GM21526 (cell line): ENCODE results near the gene HNRNPDL.
A peak's percentile ranks its signal among the peaks of the same experiment; 100 is the strongest.
"Not testable (repeated sequence)": the region's sequence is repeated elsewhere in the genome, so short reads cannot be mapped to it uniquely, and the experiment has no call there.

Experiments
- ATAC-seq: cut with Tn5 transposase; IDR thresholded peaks from one replicate; pipeline ENCODE4 v1.9.1; 2021; ENCODE audit warnings: moderate library complexity; ENCODE audit not compliant: unreplicated experiment, low FRiP score

The HNRNPDL gene

DNA sequence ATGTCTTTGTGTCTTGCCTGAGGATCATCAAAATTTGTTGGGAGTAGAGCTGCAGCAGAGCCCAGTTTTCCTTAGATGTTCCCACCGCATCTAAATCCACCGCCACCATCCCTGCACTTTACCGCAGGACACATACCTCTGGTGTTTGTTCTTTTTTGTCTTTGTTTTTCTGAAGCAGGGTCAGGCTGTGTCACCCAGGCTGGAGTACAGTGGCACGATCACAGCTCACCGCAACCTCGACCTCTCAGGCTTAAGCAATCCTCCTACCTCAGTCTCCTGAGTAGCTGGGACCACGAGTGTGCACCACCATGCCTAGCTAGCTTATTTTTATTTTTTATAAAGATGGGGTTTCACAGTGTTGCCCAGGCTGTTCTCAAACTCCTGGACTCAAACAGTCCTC lies 4.7 kb upstream of the HNRNPDL start:
- no peak for ATAC-seq

DNA sequence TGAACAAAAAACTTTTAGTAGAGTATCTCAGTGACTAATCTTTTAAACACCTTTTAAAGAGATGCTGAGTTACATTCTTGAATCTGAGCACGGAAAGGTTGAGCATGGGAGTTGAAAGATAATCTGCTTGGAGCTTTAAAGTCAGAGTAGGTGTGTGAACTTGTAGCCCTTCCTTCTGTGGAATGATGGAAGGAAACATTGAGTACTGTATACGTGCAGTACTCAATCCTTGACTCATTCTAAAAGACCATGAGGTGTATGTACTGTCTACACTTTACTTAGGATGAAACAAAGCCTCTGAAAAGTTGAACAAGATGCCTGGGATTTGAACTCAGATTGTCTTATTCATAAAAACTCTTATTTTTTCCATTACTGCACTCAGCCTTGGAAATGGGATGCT lies 3.5 kb upstream of the HNRNPDL start:
- ATAC-seq, result no peak

DNA sequence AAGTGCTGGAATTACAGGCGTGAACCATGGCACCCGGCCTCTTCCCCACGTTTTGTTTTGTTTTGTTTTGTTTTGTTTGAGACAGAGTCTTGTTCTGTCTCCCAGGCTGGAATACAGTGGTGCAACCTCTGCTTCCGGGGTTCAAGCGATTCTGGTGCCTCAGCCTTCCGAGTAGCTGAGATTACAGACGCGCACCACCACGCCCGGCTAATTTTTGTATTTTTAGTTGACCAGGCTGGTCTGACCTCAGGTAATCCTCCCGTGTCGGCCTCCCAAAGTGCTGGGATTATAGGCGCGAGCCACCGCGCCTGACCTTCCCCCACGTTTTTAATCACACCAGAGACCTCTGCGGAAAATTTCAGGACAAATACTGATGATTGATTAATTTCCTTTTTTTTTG lies 2.3 kb upstream of the HNRNPDL start:
- no peak for ATAC-seq

DNA sequence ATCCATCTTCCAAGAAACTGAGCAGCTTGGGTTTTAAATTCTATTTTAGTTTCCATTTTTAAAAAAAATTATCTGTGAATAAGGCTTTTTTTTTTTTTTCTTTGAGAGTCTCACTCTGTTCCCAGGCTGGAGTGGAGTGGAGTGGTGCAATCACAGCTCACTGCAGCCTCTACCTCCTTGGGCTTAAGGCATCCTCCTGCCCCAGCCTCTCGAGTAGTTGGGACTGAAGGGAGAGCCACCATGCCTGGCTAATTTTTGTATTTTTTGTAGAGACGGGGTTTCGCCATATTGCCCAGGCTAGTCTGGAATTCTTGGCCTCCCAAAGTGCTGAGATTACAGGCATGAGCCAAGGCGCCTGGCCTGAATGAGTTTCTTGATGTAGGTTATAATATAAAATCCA lies 1.6 kb upstream of the HNRNPDL start:
- ATAC-seq, result no peak

DNA sequence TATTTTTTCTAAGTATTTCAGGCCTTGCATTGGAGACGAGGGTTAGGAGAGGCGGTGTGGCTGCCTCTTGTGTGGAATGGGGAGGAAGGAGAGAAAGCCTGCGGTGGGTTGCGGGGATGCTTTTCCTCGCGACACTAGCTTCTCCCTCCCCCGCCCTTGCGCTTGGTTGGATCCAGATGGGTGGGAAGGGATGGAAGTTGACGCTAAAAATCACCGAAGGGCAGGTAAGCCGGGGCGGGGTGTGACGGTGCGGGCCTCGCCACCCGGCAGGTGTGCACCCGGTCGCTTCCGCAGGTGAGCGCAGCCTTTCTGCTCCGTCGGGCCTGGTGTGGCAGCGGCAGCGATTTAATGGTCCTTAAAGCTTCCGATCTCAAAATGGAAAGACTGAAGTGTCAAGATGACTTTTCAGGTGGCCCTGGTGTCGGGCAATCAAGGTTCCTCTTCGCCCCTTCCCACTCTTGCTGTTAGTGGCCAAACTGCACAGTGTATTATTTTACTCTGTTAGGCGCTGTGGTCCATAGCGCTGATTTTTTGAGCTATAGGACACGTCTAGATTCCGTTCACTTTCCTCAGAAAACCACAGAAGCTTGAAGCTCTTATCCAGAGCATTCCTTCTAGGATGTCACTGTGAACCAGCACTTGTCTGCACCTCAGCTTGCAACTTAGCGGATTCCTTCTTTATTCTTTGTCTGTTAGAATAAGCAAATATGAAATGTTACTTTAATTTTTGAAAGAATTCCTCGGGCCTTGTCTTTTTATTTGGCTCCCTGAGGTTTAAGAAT lies 893 bp upstream of the HNRNPDL start:
- peak; percentile 1 for ATAC-seq

DNA sequence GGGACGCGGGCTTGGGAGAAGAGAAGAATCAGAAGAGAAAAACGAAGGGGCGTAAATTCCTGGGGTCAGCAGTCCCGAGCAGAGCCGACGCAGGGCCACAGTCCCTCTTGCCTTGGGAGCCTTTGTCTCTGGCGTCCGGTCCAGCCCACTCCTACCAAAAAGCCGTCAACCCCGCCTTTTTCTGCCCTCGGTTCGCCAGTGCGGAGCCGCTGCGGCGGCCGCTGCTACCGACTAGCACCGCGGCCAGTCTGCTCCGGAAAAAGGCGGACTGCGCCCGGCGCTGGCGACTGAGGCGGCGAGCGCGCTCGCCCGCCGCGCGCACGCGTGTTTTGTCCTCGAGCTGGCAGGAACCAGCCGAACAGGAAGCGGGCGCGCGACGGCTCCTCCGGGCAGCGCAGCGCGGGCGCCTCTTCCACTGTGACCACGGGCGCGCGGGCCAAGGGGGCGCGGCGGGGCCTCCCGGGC lies 502 bp downstream of the HNRNPDL start:
- ATAC-seq, result no peak

DNA sequence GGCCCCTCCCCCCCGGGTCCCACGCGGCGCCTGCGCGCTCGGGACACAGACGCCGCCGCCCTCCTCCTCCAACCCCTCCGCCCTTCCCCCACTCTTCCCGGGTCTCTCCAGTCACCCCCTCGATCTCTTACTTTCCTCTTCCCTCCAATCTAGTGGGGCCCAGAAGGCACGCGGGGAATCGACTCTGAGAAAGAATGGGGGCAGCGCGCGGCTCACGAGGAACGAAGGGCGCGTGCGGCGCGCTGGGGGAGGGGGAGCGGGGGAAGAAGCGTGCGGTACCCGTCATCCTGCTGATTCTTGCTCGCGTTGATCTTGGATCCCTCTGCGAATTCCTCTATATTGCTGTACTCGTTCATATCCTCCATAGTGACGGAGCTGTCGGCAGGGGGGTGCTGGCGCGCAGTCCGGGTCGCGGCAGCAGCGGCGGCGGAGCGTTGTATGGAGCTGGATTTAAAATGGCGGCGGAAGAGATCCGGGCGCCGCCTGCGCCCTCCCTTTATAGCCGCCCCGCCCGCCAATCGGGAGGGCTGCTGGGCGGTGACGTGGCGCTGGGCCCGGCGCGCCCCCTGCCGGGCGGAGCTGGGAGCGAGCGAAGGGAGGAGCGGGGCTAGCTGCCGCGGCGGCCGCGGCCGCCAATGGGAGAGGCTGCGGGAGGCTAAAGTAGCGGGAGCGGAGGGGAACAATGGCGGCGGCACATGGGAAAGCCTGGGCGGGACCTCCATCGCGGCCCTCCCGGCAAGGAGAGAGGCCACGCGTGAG lies 1.1 kb downstream of the HNRNPDL start:
- peak; percentile 51 for ATAC-seq

DNA sequence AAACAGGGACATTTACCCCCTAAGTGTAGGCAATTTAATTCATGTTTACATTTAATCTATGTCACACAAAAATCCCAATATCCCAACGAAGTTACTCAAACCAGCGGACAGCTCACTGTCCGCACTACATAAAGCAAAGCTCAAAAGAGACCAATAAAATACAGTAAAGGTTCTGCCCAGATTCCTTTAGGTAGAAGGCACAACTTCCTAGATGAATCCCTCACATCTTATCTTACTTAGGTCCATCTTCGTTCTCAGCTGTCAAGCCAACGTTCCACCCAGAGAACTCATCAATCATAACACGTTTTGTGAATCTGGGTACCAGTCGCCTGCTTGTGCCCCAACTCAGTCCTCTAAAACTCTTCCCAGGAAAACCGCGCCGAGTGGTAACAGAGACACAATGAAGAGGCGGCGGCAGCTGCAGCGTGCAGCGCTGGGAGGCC lies 1.7 kb downstream of the HNRNPDL start:
- no peak for ATAC-seq

DNA sequence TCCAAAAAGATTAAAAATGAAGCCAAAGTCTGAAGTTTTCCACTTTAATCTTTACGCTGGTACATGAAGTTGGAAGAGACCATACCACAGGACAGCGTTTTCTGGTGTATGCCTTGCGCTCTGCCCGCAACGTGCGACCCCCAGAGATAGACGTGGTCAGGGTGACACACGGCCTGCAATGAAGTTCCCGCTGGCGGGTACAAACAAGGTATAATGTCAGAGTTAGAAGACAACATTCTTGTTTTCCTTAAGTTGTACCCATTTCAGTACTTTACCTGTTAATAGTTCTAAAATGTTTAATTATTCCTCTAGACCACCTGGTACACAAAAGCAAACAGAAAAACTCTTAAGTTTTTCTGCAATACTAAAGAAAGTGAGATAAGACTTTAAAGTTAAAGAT lies 4.8 kb downstream of the HNRNPDL start:
- ATAC-seq, result no peak

DNA sequence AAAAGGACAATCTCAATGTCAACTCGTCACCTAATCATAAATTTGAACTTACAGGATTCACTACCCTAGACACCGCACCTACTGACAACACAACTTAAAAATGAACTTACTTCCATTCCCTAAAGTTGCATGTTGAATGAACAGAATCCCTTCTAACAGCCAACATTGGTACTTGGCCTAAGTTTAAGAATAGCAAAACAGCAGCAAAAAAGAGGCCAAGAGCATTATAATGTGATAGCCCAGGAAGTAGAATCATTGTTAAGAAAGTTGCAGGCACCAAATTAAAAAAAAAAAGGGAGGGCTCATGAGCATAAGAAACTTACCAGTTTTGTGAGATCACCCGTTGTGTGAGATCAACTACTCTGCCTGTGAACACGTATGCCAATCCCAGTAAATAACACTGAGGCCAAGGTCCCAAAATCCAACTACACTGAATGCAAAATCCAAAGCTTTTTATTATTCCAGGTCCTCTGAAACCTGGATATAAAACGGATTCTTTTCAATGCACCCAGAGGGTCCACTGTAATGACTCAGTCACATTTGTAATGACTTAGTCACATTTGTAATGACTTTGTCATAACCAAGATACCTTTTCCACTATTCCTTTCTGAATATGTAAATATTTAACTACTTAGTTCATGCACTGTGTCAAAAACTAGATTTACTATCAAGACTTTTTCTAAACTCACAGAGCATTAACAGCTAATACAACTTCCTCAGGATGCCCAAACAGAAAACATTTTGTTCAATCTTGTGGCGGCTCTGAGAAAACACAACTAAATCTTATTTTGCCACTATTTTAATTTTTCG lies 6.8 kb downstream of the HNRNPDL start:
- no peak for ATAC-seq

DNA sequence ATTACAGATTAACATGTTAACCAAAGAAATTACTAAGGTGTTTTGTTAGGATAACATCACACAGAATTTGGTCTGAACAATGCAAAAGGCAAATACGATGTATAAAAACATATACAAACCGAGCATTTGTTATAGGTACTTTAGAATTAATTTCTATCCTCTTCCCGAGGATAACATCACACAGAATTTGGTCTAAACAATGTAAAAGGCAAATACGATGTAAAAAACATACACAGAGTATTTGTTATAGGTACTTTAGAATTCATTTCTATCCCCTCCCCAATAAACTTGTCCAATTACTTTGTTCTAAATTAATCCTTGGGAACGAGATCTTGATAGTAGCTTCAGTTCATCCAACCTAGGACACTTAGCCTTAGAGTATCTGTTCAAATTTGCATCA lies 7.6 kb downstream of the HNRNPDL start:
- no peak for ATAC-seq

DNA sequence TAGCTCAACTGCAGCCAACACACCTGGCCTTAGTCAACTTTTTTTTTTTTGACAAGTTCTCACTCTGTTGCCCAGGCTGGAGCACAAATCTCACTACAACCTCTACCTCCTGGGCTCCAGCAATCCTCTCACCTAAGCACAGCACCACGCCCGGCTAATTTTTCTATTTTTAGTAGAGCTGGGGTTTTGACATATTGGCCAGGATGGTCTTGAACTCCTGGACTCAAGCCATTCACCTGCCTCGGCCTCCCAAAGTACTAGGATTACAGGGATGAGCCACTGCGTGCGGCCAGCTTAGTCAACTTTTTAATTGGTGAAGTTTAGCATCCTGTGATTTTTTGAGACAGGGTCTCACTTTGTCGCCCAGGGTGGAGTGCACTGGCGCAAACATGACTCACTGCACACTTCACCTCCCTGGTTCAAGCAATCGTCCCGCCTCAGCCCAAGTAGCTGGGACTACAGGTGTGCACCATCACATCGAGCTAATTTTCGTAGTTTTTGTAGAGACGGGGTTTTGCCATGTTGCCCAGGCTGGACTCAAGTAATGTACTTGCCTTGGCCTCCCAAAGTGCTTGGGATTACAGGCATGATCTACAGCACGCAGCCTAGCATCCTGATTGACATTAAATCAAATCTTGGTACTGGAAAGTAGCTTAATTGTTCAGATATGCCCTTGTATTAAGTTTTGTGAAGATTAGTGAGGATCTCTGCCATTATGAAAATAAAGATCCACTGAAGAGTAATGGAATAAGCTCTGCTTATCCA lies 8.3 kb downstream of the HNRNPDL start:
- no peak for ATAC-seq

DNA sequence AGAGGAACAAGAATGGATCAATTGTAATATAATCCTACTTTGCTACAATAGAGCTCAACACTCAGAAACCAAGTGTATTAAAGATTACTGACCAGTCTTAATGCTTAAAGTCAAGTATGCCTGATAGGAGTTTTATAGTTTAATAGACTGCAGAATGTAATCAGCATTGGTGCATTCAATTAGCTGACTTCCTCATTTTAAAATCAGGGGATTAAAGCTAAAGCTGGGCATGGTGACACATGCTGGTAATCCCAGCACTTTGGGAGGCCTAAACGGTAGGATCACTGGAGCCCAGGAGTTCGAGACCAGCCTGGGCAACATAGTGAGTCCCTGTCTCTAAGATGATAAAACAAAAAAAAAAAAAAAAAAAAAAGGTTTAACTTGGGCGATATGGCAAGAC lies 10.8 kb downstream of the HNRNPDL start:
- no peak for ATAC-seq

DNA sequence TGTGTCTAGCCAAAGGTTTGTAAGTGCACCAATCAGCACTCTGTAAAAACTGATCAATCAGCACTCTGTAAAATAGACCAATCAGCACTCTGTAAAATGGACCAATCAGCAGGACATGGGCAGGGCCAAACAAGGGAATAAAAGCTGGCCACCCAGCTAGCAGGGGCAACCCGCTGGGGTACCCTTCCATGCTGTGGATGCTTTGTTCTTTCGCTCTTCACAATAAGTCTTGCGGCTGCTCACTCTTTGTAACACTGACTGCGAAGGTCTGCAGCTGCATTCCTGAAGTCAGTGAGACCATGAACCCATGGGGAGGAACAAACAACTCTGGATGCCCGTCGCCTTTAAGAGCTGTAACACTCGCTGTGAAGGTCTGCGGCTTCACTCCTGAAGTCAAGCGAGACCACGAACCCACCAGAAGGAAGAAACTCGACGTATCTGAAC lies 14.3 kb downstream of the HNRNPDL start:
- ATAC-seq, result no peak

DNA sequence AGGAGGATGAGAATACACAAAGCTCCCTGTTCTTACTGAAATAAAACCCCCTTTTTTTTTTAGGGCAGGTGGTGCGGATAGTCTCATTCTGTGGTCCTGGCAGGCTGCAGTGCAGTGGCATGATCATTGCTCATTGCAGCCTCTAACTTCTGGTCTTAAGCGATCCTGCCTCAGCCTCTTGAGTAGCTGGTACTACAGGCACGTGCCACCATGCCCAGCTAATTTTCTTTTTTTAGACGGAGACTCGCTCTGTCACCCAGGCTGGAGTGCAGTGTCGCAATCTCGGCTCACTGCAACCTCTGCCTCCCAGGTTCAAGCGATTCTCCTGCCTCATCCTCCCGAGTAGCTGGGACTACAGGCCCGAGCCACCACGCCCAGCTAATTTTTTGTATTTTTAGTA lies 15.2 kb downstream of the HNRNPDL start:
- ATAC-seq, result not testable (repeated sequence)

DNA sequence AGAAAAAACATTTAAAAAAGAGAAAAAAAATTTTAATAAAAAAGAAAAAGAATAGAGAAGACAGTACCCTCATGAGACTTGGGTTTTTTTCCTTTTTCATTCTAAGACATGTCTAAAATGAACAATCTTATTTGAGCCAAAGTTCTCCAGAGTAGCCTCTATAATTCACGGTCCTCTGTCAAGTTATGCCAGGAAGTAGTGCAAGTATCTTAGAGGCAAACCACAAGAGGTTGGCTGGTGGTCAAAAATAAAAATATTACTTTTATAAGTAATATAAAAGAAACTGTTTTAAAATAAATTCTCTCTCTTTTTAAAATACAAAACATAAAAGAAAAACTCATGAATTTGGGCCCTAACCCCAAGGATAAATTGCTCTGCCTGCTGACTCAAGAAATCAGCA lies 26.5 kb downstream of the HNRNPDL start:
- ATAC-seq, result no peak

DNA sequence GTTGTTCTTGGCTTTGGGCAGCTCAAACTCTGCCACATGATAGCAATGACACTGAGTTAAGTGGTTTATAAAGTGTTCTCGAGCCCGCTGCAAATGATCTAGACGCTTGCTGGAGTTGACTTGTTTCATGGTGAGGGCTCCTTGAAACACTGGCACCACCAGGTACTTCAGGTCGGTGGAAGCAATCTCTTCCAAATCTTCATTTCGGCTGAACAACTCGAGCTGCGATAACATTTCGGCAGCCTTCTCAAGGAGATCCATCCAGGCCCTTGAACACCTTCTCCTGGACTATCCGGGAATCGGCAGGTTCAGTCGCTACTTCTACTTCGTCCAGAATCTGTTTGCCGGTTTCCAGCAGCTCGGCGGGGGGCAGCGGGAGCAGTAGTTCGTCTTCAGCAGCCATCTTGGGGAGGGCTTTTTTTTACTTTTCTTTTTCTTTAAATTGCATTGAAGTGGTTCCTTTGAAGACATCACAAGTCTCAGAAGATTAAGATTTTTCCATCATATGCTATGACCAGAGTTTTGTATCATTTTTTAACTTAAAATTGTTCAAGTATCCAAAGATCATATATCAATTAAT lies 28.0 kb downstream of the HNRNPDL start:
- ATAC-seq, result no peak

DNA sequence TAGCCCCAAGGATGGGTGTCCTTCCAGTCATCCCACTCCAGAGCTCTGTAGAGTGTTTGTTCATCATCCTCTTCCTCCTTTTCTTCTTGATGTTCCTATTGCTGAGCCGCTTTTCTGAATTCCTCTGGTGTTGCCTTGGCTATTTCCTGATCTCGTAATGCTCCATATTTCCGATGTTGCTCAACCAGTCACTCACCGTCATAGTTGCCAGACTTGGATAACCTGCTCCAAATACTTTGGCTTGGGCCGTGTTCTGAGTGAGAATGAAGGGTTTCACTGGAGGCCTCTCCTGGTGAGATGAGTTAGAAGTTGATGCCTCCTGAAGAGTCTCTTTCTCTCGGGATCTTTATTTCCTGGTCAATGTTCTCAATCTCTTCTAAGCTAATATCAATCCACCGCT lies 28.7 kb downstream of the HNRNPDL start:
- ATAC-seq, result no peak

DNA sequence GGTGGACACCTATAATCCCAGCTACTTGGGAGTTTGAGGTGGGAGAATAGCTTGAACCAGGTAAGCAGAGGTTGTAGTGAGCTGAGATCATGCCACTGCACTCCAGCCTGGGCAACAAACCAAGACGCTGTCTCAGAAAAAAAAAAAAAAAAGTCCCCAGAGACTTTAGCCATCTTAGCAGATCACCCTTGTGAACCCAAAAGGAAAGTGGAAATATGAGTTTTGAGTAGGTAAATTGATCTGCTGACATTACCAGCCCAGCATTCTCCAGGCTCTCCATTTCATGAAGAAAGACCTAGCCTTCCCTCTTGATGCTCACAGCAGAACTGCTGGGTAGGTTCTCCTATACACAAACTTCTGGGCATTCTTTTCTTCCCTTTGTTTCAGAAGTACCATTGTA lies 32.0 kb downstream of the HNRNPDL start:
- no peak for ATAC-seq

DNA sequence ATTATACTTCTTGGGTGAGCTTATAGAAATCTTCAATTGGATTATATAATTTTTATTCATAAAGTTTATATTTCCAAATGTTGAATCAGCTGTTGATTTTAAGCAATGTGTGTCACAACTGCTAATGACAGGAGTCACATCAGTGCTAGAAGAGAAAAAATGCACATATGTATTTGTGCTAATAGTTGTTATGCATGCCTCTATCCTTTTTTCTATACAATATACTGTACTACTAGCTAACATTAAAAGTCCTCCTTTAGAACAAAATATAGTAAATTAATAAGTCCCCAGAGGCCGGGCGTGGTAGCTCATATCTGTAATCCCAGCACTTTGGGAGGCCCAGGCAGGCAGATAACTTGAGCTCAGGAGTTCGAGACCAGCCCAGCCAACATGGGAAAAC lies 32.7 kb downstream of the HNRNPDL start:
- no peak for ATAC-seq
